Activated naive CD4-positive, alpha-beta T cell treated with anti-CD3 and anti-CD28 coated beads, Interleukin-2, amount 50 U/mL, for 24 hours (primary cell): Measurements from ENCODE around the gene PCDH8.

Source experiments
- H3K27ac Mint-ChIP-seq: one replicate; pipeline ENCODE4 v1.8.0; 2021; ENCODE audit warnings: mild to moderate bottlenecking, mixed read lengths
- H3K27me3 Mint-ChIP-seq: one replicate; pipeline ENCODE4 v1.8.0; 2021; ENCODE audit warnings: mixed read lengths
- H3K36me3 Mint-ChIP-seq: one replicate; pipeline ENCODE4 v1.8.0; 2021; ENCODE audit warnings: mixed read lengths
- H3K4me1 Mint-ChIP-seq: one replicate; pipeline ENCODE4 v1.8.0; 2021; ENCODE audit warnings: mixed read lengths
- H3K4me3 Mint-ChIP-seq: one replicate; pipeline ENCODE4 v1.8.0; 2021; ENCODE audit warnings: mild to moderate bottlenecking, mixed read lengths
- H3K9me3 Mint-ChIP-seq: one replicate; pipeline ENCODE4 v1.8.0; 2021; ENCODE audit warnings: mixed read lengths

PCDH8 gene

DNA sequence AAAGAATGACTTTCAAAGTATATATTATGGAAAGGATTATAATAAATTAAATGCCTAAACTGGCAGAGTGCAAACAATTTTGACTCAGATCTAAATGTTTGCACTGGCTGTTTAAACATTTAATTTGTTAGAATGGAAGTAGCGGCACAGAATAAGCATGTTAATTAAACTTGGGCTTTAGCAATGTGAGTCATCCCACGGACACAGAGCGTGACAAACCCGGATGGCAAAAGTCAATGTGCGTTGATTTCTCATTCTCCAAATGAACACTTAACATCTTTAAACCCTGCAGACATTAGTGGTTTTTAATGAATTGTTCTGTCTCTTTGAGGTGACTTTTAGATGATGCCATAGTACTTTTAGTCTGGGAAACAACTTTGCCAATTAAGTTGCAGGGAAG, 38.4 kb downstream of the PCDH8 start:
- H3K36me3 Mint-ChIP-seq = peaks cover 2% of the 10 kb centered on the region
- no peak overlapping the region for H3K4me3 Mint-ChIP-seq
- H3K27ac Mint-ChIP-seq = no peak overlapping the region
- no peaks in the 10 kb centered on the region for H3K9me3 Mint-ChIP-seq
- peaks cover 6% of the 10 kb centered on the region for H3K4me1 Mint-ChIP-seq
- peaks cover 12% of the 10 kb centered on the region for H3K27me3 Mint-ChIP-seq

DNA sequence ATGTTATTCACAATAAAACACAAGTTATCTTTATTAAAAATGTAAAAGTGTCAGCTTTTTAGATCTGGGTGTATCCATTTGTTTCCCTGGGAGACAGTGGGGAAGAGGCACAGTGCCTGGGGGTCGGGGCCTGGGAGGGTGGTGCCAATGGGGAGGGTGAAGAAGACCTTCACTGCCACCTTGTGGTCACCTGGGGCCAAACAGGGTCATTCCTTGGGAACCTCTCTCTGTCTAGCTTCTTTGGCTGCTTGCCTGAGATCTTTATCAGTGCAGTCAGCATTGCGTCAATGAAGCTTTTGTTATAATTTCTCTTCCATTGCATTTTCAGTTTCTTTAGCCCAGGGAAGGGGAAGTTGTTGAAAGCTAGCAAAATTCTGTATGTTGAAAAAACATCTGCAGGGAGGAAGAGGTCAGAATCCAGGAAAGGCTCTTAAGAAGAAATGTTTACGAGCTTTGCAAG, 39.1 kb downstream of the PCDH8 start:
- Mint-ChIP-seq H3K4me3 (no peak overlapping the region), H3K36me3 (peaks cover 2% of the 10 kb centered on the region), H3K9me3 (no peaks in the 10 kb centered on the region), H3K4me1 (peaks cover 6% of the 10 kb centered on the region), H3K27ac (no peak overlapping the region), H3K27me3 (peaks cover 12% of the 10 kb centered on the region)

DNA sequence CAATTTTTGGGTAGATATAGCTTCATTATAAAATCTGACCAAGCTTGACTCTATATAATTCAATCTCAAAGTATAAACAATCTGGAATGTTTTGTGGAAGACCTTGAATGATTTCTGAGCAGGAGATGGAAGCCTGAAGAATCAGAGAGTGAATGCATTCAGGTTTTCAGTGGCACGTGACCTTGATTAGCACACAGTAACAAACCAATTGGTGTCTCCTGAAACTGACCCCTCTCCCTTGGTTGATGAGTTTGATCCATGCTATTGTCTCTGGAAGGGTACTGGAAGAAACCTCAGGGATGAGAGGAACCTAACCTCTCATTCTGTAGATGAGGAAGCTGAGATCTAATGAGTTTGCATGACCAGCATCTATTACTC, 39.6 kb downstream of the PCDH8 start:
- Mint-ChIP-seq H3K36me3 (peaks cover 2% of the 10 kb centered on the region), H3K4me1 (peaks cover 6% of the 10 kb centered on the region), H3K9me3 (no peaks in the 10 kb centered on the region), H3K27me3 (peaks cover 11% of the 10 kb centered on the region), H3K4me3 (no peak overlapping the region), H3K27ac (no peak overlapping the region)

DNA sequence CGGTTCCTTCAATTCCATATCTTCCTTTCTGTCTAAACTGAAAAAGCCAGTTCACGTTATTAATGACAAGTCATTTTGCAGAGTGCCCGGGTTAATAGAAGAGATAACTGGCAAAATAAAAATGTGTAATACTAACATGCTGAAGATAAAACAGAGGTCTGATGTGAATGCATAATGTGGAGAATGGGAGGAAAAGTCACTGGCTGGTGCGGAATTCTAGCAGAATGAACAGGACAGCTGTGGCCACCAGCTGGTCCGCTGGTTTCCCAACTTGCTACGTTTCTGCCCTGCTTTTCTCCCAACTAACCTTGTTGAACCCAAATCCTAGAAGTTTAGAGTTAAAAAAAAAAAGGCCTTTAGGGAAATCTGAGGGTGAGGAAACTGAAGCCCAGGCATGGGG, 42.4 kb downstream of the PCDH8 start:
- H3K27ac Mint-ChIP-seq = no peak overlapping the region
- H3K4me1 Mint-ChIP-seq = peaks cover 6% of the 10 kb centered on the region
- H3K9me3 Mint-ChIP-seq = no peaks in the 10 kb centered on the region
- no peak overlapping the region for H3K4me3 Mint-ChIP-seq
- no peaks in the 10 kb centered on the region for H3K36me3 Mint-ChIP-seq
- H3K27me3 Mint-ChIP-seq = peaks cover 11% of the 10 kb centered on the region

DNA sequence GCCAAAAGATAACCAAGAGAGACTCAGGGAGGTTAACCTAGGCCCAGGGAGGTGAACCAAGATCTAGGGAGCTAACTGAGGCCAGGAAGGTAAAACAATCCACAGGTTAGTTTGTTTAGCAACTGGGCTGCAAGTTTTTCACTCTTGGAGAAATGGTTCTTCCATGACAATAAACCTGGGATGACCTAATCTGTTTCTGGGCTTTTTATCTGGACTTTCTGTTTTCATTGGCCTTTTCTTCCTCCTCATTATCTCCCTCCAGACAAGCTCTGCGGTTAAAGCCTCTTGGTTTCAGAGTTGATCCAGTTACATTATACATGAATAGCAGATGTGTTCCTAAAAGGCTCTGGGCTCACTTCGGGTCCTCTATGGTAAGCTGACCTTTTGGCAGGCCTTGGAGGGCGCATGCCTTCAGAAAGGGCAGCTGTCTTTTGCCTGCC, 44.2 kb downstream of the PCDH8 start:
- Mint-ChIP-seq H3K4me1 (no peaks in the 10 kb centered on the region), H3K27ac (no peak overlapping the region), H3K4me3 (no peak overlapping the region), H3K9me3 (no peaks in the 10 kb centered on the region), H3K27me3 (peaks cover 11% of the 10 kb centered on the region), H3K36me3 (no peaks in the 10 kb centered on the region)

DNA sequence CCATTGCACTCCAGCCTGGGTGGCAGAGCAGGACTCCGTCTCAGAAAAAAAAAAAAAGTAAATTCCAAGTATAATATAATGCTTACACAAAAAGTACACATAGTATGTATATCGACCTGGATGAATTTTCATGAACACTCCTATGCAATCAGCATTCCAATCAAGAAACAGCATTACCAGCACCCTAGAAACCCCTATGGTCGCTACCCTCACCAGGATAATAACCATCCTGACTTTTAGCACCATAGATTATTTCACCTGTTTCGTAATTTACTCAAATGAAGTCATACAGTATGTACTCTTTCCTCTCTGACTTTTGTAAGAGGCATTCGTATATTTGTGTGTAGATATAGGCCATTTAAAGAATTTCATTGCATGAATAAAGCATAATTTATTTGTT, 47.6 kb downstream of the PCDH8 start:
- Mint-ChIP-seq H3K27me3 (peaks cover 9% of the 10 kb centered on the region), H3K27ac (no peak overlapping the region), H3K4me3 (no peak overlapping the region), H3K9me3 (no peaks in the 10 kb centered on the region), H3K4me1 (no peaks in the 10 kb centered on the region), H3K36me3 (no peaks in the 10 kb centered on the region)

DNA sequence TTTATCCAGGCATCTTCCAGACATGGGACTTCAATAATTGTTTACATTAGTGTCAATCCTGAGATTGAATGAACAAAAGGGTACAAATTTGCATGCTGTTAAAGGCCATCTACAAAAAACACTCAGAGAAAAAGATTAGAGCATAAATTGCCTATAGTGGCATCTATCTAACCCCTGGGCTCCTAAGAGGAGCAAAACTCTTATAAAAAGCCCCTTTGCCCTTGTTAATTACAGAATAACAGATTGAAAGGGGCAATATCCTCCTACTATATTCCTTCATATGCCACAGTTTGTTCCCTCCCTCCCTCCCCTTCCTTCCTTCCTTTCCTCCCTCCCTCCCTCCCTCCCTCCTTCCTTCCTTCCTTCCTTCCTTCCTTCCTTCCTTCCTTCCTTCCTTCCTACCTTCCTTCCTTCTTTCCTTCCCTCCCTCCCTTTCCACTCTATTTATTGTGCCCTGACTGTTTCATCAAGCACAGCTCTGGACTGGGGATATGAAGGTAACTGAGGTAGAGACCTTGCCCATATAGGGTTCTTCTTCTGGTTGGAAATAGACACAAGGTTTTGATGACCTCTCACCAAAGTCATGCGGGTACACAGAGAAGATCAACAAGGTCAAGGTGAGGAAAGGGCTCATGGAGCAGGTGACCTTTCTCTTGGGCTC, 49.5 kb downstream of the PCDH8 start:
- Mint-ChIP-seq H3K27ac (no peak overlapping the region), H3K36me3 (no peaks in the 10 kb centered on the region)

DNA sequence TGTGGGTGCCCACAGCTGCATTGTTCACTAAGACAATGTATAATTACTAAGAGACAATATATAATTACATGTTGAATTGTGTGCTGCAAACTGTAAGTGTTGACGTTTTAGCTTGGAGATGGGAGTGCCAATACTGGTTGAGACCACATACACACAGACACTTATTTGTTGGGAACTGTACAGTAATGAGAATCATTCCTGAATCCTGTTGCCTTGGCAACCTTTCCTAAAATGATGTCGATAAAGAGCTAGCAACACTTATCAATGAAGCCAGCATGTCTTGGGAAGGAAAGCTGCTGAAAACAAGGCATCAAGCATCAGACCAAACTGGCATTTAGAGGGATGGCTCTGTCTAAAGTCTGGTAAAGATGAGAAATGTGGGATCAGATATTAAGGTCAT, 51.3 kb downstream of the PCDH8 start:
- no peaks in the 10 kb centered on the region for H3K36me3 Mint-ChIP-seq
- no peak overlapping the region for H3K4me3 Mint-ChIP-seq
- H3K4me1 Mint-ChIP-seq = no peaks in the 10 kb centered on the region
- H3K27me3 Mint-ChIP-seq = peaks cover 3% of the 10 kb centered on the region
- no peaks in the 10 kb centered on the region for H3K9me3 Mint-ChIP-seq
- H3K27ac Mint-ChIP-seq = no peak overlapping the region

More for the DNA sequence above, 49.5 kb downstream of the PCDH8 start:
- peaks cover 6% of the 10 kb centered on the region for H3K27me3 Mint-ChIP-seq
- no peak overlapping the region for H3K4me3 Mint-ChIP-seq
- H3K9me3 Mint-ChIP-seq = no peaks in the 10 kb centered on the region
- no peaks in the 10 kb centered on the region for H3K4me1 Mint-ChIP-seq

DNA sequence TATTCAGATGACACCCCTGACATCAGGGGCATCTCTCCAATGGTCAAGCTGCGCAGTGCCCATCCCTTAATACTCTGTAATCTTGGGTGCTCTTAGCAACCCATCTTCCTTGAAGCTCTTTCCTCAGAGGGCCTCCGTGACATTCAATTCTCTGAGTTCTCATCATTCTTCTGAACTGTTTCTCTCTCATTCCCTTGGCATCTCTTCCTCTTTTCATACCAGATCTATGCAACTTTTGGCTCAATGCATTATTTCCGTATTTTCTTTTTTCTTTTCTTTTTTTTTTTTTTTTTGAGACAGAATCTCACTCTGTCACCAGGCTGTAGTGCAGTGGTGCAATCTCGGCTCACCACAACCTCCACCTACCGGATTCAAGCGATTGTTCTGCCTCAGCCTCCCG, 53.9 kb downstream of the PCDH8 start:
- Mint-ChIP-seq H3K27ac (no peak overlapping the region), H3K4me1 (no peaks in the 10 kb centered on the region), H3K36me3 (no peaks in the 10 kb centered on the region), H3K27me3 (peaks cover 3% of the 10 kb centered on the region), H3K4me3 (no peak overlapping the region), H3K9me3 (no peaks in the 10 kb centered on the region)

DNA sequence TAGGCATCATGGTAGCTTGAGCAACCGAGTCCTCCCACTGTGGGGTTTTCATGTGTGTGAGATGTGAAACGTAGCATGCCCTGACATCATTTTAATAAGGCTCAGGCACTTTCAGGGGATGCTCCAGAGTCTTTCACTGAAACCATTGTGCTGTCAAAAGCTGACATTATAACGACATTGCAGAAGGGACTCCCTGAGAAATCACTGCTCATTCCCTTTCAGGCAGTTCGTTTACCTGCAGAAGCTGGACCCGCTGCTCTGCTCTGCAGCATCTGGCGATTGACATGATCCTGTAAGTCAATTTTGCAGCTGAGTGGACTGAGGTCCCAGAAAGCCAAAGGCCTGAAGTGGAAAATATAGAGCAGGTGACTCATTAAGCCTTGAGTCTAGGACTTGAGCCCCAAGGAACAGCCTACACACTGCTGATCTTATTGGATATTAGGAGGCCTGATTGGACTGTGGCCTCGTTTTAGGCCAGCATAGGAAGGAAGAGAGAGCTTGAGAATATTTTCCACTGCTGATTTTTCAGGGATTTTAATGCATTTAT, 54.9 kb downstream of the PCDH8 start:
- no peaks in the 10 kb centered on the region for H3K9me3 Mint-ChIP-seq
- no peak overlapping the region for H3K4me3 Mint-ChIP-seq
- H3K27me3 Mint-ChIP-seq = peaks cover 4% of the 10 kb centered on the region
- H3K36me3 Mint-ChIP-seq = no peaks in the 10 kb centered on the region
- no peak overlapping the region for H3K27ac Mint-ChIP-seq
- H3K4me1 Mint-ChIP-seq = no peaks in the 10 kb centered on the region
